Uterus (tissue), 4 donors: ENCODE measurements around the gene SOWAHD. TPM values are rescaled to one million over a fixed set of nuclear protein-coding genes. Genes with fewer than 3 reads are reported as not detected.
"Not testable (repeated sequence)": the region's sequence is repeated elsewhere in the genome, so short reads cannot be mapped to it uniquely, and the experiment has no call there.

ENCODE experiments used
- DNase-seq, 2 donors: peaks; one replicate each; pipeline ENCODE4 v3.0.0-alpha.2; 2019 to 2020
- H3K27ac ChIP-seq, 2 donors: fragments of 200-600 bp; sonication (generic); 1 replicate in 1 of 2; 2 replicates in 1 of 2; pipeline ENCODE4 v1.5.1; 2016 to 2018
- H3K27me3 ChIP-seq, 2 donors: fragments of 200-600 bp; sonication (generic); one replicate each; pipeline ENCODE4 v1.5.1; 2018 to 2019; ENCODE audit warnings: control low read depth in 1 of 2
- H3K36me3 ChIP-seq, 2 donors: fragments of 200-600 bp; sonication (generic); one replicate each; pipeline ENCODE4 v1.5.1; 2019; ENCODE audit warnings: control low read depth in 1 of 2
- H3K4me1 ChIP-seq, 2 donors: fragments of 200-600 bp; sonication (generic); one replicate each; pipeline ENCODE4 v1.5.1; 2018 to 2019; ENCODE audit warnings: control low read depth in 1 of 2
- H3K4me3 ChIP-seq, 2 donors: fragments of 200-600 bp; sonication (generic); 1 replicate in 1 of 2; 2 replicates in 1 of 2; pipeline ENCODE4 v1.5.1; 2018 to 2019; ENCODE audit warnings: mild to moderate bottlenecking in 1 of 2
- H3K9me3 ChIP-seq, 2 donors: fragments of 200-600 bp; sonication (generic); one replicate each; pipeline ENCODE4 v1.5.1; 2019; ENCODE audit warnings: control low read depth in 1 of 2
- POLR2A ChIP-seq, 2 donors: fragments of 450-650 bp; IDR thresholded peaks; one replicate each; pipeline ENCODE4 v1.6.1; 2016; ENCODE audit warnings: antibody characterized with exemption in 2 of 2, mild to moderate bottlenecking in 1 of 2, moderate library complexity in 1 of 2
- intact Hi-C: fragments of 100-400 bp; cut with DNase I; formaldehyde crosslinking; loops from one replicate; pipeline ENCODE4 v1.15.1; 2023; ENCODE audit warnings: low total_unique reads
- small RNA-seq: library from RNA; depleted of rRNA; stranded (forward); fragments of <200 nt; gene quantifications from one replicate; pipeline ENCODE3, GENCODE V24; 2016
- total RNA-seq, 4 donors: library from RNA; depleted of rRNA in 3 of 4; stranded (reverse); fragments of >200 nt in 3 of 4; gene quantifications; one replicate each; pipeline versions ENCODE4 v1.1.0 to v1.2.4, GENCODE V29; 2014 to 2023
- TF ChIP-seq, protein P1 (sequence below), 4 experiments: fragments of 200-600 bp in 2 of 4; fragments of 450-650 bp in 2 of 4; sonication (generic) in 2 of 4; IDR thresholded peaks; one replicate each; pipeline ENCODE4 v1.5.1; 2016 to 2019; ENCODE audit warnings: antibody characterized with exemption in 4 of 4, mild to moderate bottlenecking in 2 of 4, moderate library complexity in 1 of 4
- donor health status: DM: yes; HTN: yes; CAD: no.

SOWAHD gene
- total RNA-seq, 4 donors from 2014 or later = 0.69 TPM; not detected in 3

DNA sequence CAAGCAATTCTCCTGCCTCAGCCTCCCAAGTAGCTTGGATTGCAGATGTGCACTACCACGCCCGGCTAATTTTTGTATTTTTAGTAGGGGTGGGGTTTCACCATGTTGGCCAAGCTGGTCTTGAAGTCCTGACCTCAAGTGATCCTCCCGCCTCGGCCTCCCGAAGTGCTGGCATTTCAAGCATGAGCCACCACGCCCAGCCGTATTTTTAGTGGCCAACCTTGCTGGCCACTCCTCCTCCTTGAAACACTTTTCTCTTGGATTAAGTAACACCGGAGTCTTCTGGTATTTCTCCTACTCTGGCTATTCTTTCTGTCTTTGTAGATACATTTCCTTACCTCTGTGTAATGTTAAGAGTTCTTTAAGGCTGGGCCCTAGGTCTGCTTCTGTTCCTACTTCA lies 44.2 kb downstream of the SOWAHD start:
- no peak overlapping the region for H3K4me3 ChIP-seq
- no peaks in the 10 kb centered on the region for H3K4me1 ChIP-seq
- no peak for TF ChIP-seq POLR2A (IDR thresholded peaks at IDR 0.05)
- TF ChIP-seq, protein P1, sequence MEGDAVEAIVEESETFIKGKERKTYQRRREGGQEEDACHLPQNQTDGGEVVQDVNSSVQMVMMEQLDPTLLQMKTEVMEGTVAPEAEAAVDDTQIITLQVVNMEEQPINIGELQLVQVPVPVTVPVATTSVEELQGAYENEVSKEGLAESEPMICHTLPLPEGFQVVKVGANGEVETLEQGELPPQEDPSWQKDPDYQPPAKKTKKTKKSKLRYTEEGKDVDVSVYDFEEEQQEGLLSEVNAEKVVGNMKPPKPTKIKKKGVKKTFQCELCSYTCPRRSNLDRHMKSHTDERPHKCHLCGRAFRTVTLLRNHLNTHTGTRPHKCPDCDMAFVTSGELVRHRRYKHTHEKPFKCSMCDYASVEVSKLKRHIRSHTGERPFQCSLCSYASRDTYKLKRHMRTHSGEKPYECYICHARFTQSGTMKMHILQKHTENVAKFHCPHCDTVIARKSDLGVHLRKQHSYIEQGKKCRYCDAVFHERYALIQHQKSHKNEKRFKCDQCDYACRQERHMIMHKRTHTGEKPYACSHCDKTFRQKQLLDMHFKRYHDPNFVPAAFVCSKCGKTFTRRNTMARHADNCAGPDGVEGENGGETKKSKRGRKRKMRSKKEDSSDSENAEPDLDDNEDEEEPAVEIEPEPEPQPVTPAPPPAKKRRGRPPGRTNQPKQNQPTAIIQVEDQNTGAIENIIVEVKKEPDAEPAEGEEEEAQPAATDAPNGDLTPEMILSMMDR (IDR thresholded peaks at IDR 0.05) = no peak
- intact Hi-C loops = no loop called here
- DNase-seq = no peak
- H3K27ac ChIP-seq = no peak overlapping the region
- H3K9me3 ChIP-seq = no peaks in the 10 kb centered on the region
- H3K27me3 ChIP-seq = no peaks in the 10 kb centered on the region
- H3K36me3 ChIP-seq = no peaks in the 10 kb centered on the region

DNA sequence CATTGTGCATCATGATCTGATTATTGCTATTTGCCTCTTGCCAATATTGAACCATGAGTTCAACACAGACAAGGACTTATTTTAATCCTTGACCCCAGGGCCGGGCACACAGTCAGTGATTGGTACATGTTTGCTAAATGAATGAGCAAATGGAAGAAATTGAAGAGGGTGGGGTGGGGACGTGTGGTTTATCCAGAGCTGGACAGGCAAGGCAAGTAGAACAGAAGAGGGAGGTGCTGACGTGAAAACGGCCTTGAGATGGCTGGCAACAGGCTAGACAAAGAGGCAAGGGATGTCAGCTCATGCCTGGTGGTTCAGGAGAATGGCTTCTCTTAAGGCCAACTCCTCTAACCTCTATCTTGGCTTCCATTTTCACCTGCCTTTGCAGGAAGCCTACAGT lies 50.1 kb downstream of the SOWAHD start:
- H3K9me3 ChIP-seq, DNase-seq, H3K4me1 ChIP-seq, intact Hi-C loops, H3K4me3 ChIP-seq, H3K27ac ChIP-seq, H3K27me3 ChIP-seq, H3K36me3 ChIP-seq: not testable (repeated sequence)

DNA sequence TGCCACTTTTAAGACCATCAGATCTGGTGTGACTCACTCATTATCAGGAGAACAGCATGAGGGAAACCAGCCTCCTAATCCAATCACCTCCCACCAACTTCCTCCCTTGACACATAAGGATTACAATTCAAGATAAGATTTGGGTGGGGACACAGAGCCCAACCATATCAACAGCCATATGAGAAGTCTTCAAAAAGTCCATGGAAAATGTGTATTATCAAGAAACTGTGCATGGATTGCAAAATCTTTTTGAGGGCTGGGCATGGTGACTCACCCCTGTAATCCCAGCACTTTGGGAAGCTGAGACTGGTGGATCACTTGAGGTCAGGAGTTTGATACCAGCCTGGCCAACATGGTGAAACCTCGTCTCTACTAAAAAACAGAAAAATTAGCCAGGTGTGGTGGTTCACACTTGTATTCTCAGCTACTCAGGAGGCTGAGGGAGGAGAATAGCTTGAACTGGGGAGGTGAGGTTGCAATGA lies 50.8 kb downstream of the SOWAHD start:
- intact Hi-C loops = no loop called here
- no peak for DNase-seq
- H3K9me3 ChIP-seq = no peaks in the 10 kb centered on the region
- H3K4me1 ChIP-seq = no peaks in the 10 kb centered on the region
- no peak overlapping the region for H3K4me3 ChIP-seq
- no peaks in the 10 kb centered on the region for H3K36me3 ChIP-seq
- H3K27me3 ChIP-seq = no peaks in the 10 kb centered on the region
- TF ChIP-seq, protein P1 (IDR thresholded peaks at IDR 0.05) = no peak
- TF ChIP-seq POLR2A (IDR thresholded peaks at IDR 0.05) = no peak
- H3K27ac ChIP-seq = no peak overlapping the region

Small RNA genes lying within 50 kb of the gene (small RNA-seq; reads per million reads assigned to genes)
- gene SNORA69 = not detected

Other genes with a start within 250 kb of the SOWAHD start
- gene STEEP1, start 193.2 kb upstream of the SOWAHD start, total RNA-seq = 10 to 100 TPM in 2 of 4 donors, 1 to 10 TPM in 2; 1.2 to 47.0 (median 11.5) TPM
- 10 to 100 TPM; 32.0 to 47.0 (median 39.6) TPM for gene UBE2A, start 184.0 kb upstream of the SOWAHD start, total RNA-seq
- gene NKRF, start 152.2 kb upstream of the SOWAHD start, total RNA-seq = 10 to 100 TPM in 1 of 4 donors, 1 to 10 TPM in 2, under 1 TPM in 1; 0.29 to 10.5 (median 6.0) TPM
- gene SEPTIN6, start 65.4 kb upstream of the SOWAHD start, total RNA-seq = 10 to 100 TPM in 2 of 4 donors, 1 to 10 TPM in 2; 1.8 to 34.8 (median 15.5) TPM
- 1,000 to 10,000 TPM; 2,055 to 6,062 (median 3,711) TPM for gene RPL39, start 33.0 kb downstream of the SOWAHD start, total RNA-seq
- gene UPF3B, start 94.4 kb downstream of the SOWAHD start, total RNA-seq = 1 to 10 TPM; 1.8 to 9.8 (median 2.7) TPM
- 10 to 100 TPM in 2 of 4 donors, 1 to 10 TPM in 2; 6.2 to 15.1 (median 9.8) TPM for gene RNF113A, start 113.1 kb downstream of the SOWAHD start, total RNA-seq
- 100 to 1,000 TPM in 1 of 4 donors, 10 to 100 TPM in 2, 1 to 10 TPM in 1; 5.1 to 112 (median 33.7) TPM for gene NDUFA1, start 113.2 kb downstream of the SOWAHD start, total RNA-seq
- under 1 TPM in 1 of 4 donors, not detected in 3; 0.97 TPM for gene AKAP14, start 137.3 kb downstream of the SOWAHD start, total RNA-seq
- 10 to 100 TPM in 1 of 4 donors, 1 to 10 TPM in 3; 1.5 to 13.7 (median 5.9) TPM for gene NKAP, start 185.2 kb downstream of the SOWAHD start, total RNA-seq